ENCODE results near the gene RFLNA.
A peak's percentile ranks its signal among the peaks of the same experiment; 100 is the strongest.

RFLNA gene

DNA sequence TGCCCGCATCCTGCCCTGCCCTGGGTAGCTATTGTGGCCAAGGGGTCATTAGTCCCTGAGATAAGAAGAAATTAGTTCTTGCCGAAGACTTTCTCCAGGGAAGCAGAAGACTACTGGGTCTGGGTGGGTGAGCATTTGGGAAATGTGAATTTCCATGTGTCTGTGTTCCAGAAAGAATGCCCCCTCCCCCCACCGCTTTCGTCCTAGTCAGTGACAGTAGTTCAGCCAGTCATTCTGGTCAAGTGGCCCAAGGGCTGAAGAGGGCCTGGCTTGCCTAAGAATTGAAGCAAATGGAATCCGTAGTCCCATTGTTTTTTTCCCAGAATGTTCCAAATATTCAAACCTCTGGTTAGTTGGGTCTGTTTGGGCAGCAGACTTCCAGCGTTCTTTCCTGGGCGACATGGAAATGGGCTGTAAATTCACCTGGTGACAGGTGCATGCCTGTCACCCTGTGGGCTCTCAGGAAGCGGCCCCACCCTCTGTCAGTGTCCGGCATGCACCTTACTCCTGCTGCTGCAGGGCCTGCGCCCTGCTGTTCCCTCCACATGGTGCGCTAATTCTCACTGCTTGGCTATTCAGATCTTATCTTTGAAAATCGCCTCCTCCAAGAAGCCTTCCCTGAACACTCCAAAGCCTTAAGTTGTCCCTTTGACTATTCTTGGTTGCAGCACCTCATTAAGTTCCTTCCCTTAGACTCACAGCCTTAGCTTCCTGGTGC lies 1.4 kb upstream of the RFLNA start:
- no peak overlapping the region for H3K4me3 ChIP-seq (ENCODE audit: low read depth, low read length)
- no peaks in the 10 kb centered on the region for H3K9me3 ChIP-seq
- H3K27me3 ChIP-seq: peaks cover 25% of the 10 kb centered on the region
- H3K4me1 ChIP-seq: peaks cover 21% of the 10 kb centered on the region
- DNase-seq: no peak
- TF ChIP-seq, protein P1, sequence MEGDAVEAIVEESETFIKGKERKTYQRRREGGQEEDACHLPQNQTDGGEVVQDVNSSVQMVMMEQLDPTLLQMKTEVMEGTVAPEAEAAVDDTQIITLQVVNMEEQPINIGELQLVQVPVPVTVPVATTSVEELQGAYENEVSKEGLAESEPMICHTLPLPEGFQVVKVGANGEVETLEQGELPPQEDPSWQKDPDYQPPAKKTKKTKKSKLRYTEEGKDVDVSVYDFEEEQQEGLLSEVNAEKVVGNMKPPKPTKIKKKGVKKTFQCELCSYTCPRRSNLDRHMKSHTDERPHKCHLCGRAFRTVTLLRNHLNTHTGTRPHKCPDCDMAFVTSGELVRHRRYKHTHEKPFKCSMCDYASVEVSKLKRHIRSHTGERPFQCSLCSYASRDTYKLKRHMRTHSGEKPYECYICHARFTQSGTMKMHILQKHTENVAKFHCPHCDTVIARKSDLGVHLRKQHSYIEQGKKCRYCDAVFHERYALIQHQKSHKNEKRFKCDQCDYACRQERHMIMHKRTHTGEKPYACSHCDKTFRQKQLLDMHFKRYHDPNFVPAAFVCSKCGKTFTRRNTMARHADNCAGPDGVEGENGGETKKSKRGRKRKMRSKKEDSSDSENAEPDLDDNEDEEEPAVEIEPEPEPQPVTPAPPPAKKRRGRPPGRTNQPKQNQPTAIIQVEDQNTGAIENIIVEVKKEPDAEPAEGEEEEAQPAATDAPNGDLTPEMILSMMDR (IDR thresholded peaks at IDR 0.05; ENCODE audit: low read depth, low read length): no peak
- H3K36me3 ChIP-seq: no peaks in the 10 kb centered on the region

DNA sequence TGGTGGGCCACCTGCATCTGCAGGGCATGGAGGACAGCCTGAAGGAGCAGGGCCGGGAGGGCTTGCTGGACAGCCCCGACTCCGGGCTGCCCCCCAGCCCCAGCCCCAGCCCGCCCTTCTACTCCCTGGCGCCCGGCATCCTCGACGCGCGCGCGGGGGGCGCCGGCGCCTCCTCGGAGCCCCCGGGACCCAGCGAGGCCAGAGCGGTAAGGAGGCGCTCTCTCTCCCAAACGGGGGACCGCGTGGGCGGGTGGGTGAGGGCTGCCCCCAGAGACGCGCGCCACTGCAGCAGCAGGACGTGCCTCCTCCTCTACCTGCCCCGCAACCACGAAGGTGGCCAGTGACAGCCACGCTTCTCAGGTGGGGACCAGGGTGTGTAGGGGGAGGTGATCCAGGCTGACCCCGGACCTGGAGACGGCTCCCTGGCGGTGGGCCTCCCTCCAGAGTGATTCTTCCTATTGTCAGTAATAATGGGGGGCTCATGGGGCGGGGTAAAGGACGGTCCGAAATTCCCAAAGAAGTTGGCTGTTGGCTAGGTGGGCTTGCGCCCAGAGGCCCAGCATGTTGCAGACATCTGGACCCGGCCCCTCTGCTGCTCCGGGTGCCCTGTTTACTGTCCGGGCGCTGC lies 652 bp downstream of the RFLNA start:
- Histone ChIP-seq H3K9me3 (no peaks in the 10 kb centered on the region), H3K4me1 (peaks cover 10% of the 10 kb centered on the region), H3K27me3 (peaks cover 25% of the 10 kb centered on the region), H3K36me3 (no peaks in the 10 kb centered on the region), H3K4me3 (ENCODE audit: low read depth, low read length) (peak overlapping the region; percentile 47)
- TF ChIP-seq, protein P1 (IDR thresholded peaks at IDR 0.05; ENCODE audit: low read depth, low read length): no peak
- no peak for DNase-seq

DNA sequence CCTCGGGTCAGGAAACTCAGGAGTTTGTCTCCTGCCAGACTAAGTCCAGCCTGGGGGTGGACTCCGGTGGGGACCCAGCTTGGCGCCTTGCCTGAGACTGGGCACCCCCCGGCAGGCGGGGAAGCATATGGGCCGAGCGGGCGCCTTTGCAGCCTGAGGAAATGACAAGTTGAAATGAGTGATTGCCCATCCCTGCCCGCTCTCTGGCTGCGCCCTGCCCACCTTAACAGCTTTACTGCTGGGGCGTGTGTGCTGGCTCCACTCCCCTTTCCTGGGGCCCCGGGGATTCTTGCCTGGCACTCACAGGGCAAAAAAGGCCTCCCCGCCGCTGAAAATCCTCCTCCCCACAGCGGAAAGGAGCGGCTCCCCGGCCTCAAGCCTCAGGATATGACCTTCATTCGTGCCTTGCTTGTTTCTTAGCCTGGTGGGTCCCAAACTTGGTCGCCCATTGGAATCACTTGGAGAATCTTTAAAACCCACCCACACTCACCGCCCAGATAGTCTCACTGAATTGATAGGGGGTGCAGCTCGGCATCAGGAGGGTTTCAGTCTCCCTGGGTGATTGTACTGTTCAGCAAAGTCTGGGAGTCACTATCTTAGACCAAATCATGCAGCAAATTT lies 1.5 kb downstream of the RFLNA start:
- Histone ChIP-seq H3K4me1 (peaks cover 10% of the 10 kb centered on the region), H3K36me3 (no peaks in the 10 kb centered on the region), H3K9me3 (no peaks in the 10 kb centered on the region), H3K27me3 (peaks cover 25% of the 10 kb centered on the region), H3K4me3 (ENCODE audit: low read depth, low read length) (peak overlapping the region; percentile 26)
- no peak for DNase-seq
- TF ChIP-seq, protein P1 (IDR thresholded peaks at IDR 0.05; ENCODE audit: low read depth, low read length): no peak

DNA sequence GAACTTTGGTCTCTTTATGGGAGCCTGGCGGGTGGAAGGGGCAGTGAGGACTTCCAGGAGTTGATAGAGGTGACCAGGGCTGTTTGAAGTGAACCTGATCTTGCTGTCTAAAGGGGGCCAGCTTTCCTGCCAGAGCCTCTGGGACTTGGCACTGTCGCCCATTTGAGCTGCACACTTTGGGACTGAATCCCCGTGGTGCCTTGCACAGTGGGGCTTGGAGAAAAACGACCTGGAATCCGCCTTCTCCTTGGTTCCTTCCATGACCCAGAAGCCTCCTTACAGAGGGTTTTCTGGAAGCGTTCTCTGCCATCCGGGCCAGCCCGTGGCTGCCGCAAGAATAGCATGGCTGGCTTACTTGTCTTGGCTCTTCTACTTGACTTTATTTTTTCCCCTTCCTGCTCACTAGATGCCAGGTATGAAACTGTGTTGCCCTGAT lies 2.0 kb downstream of the RFLNA start:
- TF ChIP-seq, protein P1 (IDR thresholded peaks at IDR 0.05; ENCODE audit: low read depth, low read length): no peak
- H3K27me3 ChIP-seq: peaks cover 25% of the 10 kb centered on the region
- DNase-seq: no peak
- peaks cover 10% of the 10 kb centered on the region for H3K4me1 ChIP-seq
- H3K4me3 ChIP-seq (ENCODE audit: low read depth, low read length): no peak overlapping the region
- H3K36me3 ChIP-seq: no peaks in the 10 kb centered on the region
- H3K9me3 ChIP-seq: no peaks in the 10 kb centered on the region

DNA sequence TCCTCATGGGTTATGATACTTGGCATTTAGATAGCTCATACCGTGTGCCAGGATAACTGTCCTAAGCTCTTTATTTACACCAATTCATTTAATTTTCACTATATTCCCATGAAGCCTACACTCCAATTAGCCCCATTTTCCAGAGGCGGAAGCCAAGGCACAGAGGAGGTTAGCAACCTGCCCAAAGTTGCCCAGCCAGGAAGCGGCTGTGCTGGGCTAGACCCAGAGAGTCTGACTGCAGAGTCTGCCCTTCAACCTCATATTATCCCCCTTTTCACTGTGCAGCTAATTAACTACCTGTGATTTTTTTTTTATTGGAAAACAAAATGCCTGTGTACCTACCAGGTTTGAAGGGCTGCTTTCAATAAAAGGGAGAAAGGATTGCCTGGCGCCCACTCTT lies 2.5 kb downstream of the RFLNA start:
- Histone ChIP-seq H3K4me1 (peaks cover 10% of the 10 kb centered on the region), H3K36me3 (no peaks in the 10 kb centered on the region), H3K27me3 (peaks cover 25% of the 10 kb centered on the region)

More for the DNA sequence above, 2.5 kb downstream of the RFLNA start:
- TF ChIP-seq, protein P1 (IDR thresholded peaks at IDR 0.05; ENCODE audit: low read depth, low read length): no peak
- Histone ChIP-seq H3K4me3 (ENCODE audit: low read depth, low read length) (no peak overlapping the region), H3K9me3 (no peaks in the 10 kb centered on the region)
- DNase-seq: no peak
